ENCODE measurements around the gene DNAJC30. TPM values are rescaled to one million over a fixed set of nuclear protein-coding genes. Genes with fewer than 3 reads are reported as not detected.

The DNAJC30 gene
- polyA plus RNA-seq, 1 experiment, result 6.4 TPM

DNA sequence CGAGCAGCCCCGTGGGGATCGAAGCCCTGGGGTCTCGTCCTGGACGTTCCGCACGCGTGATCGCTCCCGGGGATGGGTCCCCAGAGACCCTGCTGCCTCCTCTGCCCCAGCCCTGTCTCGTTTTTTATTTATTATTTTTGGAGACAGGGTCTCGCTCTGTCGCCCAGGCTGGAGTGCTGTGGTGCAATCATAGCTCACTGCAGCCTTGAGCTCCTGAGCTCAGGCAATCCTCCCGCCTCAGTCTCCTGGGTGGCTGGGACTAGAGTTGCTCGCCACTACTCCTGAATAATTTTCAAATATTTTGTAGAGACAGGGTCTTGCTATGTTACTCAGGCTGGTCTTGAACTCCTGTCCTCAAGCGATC lies 36.5 kb upstream of the DNAJC30 start:
- no peak for DNase-seq (ENCODE audit: low read depth)
- ChIA-PET CTCF (interaction anchor here (0.6 to 1.9 kb wide), 10 partner anchors 15 to 131 kb away, joined by 3 to 18 read pairs (median 3); no protein-coding TSS in a partner anchor), POLR2A (no interaction called here)
- Histone ChIP-seq H3K4me3 (ENCODE audit: low read depth, low read length) (peak overlapping the region; percentile 43), H3K36me3 (ENCODE audit: control insufficient read depth, insufficient read depth, low read length) (no peaks in the 10 kb centered on the region), H3K27me3 (ENCODE audit: control insufficient read depth, insufficient read depth, low read length) (no peaks in the 10 kb centered on the region)
- TF ChIP-seq, protein P1, sequence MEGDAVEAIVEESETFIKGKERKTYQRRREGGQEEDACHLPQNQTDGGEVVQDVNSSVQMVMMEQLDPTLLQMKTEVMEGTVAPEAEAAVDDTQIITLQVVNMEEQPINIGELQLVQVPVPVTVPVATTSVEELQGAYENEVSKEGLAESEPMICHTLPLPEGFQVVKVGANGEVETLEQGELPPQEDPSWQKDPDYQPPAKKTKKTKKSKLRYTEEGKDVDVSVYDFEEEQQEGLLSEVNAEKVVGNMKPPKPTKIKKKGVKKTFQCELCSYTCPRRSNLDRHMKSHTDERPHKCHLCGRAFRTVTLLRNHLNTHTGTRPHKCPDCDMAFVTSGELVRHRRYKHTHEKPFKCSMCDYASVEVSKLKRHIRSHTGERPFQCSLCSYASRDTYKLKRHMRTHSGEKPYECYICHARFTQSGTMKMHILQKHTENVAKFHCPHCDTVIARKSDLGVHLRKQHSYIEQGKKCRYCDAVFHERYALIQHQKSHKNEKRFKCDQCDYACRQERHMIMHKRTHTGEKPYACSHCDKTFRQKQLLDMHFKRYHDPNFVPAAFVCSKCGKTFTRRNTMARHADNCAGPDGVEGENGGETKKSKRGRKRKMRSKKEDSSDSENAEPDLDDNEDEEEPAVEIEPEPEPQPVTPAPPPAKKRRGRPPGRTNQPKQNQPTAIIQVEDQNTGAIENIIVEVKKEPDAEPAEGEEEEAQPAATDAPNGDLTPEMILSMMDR (IDR thresholded peaks at IDR 0.05; ENCODE audit: insufficient read depth, low read depth, low read length), result no peak

DNA sequence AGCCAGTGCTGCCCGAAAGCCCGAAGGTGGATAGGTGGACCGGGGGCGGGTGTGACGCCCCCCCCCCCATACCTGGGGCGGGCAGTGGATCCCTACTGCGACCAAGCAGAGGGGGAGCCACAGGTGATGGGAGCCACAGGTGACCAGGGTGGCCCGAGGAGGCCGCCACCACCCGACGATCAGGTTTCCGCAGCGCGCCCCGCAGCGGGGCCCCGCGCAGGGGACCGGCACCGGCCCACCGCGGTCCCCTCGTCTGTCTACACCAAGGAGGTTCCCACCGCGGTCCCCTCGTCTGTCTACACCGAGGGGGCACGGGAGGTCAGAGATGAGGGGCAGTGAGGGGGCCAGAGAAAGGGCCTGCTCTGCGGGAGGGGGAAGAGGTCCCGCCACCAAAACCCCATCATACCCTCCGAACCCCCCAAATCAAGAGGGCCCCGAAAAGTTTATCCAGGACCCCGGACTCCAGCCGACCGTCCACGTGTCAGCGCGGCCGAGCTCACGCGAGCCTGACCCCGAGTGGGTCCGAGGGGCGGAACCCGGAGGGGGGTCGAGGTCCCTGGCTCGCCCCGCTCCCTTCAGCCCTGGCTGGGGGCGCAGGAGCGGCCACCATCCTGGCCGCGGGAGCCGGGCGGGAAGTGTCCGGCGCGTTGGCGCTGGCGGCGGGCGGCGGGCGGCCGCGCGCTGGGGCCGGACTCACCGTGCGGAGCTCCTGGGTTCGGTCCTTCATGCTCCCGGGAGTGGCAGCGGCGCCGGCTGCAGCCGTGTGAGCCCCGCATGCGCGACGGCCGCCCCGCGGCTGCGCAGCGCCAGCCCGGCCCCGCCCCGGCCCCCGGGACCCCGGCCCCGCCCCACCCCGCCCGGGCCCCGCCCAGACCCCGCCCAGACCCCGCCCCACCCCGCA lies 35.9 kb upstream of the DNAJC30 start, which contains the start of gene STX1A:
Gene STX1A (minus strand): TSS at position 765 of the 901 bp plus-strand sequence. CDS start 38 bp downstream, at position 727.
- ChIA-PET POLR2A (no interaction called here), CTCF (interaction anchor here (0.6 to 1.9 kb wide), 7 partner anchors 15 to 132 kb away, joined by 3 to 18 read pairs (median 3); no protein-coding TSS in a partner anchor)
- TF ChIP-seq, protein P1 (IDR thresholded peaks at IDR 0.05; ENCODE audit: insufficient read depth, low read depth, low read length), result no peak
- no peak for DNase-seq (ENCODE audit: low read depth)
- H3K27me3 ChIP-seq (ENCODE audit: control insufficient read depth, insufficient read depth, low read length), result no peaks in the 10 kb centered on the region
- H3K4me3 ChIP-seq (ENCODE audit: low read depth, low read length), result peak within 1 kb of the TSS; percentile 83
- no peaks in the 10 kb centered on the region for H3K36me3 ChIP-seq (ENCODE audit: control insufficient read depth, insufficient read depth, low read length)

DNA sequence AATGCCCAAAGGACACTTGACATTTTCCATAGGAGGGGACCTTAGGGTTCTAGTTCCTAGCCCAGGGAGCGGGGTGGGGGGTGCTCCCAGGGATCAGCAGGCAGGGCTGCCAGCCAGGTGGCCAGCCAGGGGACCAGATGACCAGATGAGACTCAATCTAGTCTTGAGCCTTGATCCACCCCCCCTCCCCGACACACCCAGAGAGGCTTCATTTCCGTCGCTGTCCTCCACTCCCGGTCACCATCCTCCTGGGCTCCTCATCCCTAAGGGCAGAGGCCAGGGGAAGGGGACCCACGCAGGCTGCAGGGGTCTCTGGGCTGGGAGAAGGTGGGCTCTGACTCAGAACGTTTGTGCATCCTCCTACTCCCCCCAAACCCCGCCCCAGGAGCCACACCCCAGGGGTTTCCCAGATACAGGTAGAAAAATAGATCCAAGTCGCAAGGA lies 35.2 kb upstream of the DNAJC30 start:
- Histone ChIP-seq H3K36me3 (ENCODE audit: control insufficient read depth, insufficient read depth, low read length) (peaks cover 2% of the 10 kb centered on the region; the same call in 1 of the 2 replicates), H3K4me3 (ENCODE audit: low read depth, low read length) (peak overlapping the region; percentile 83), H3K27me3 (ENCODE audit: control insufficient read depth, insufficient read depth, low read length) (no peaks in the 10 kb centered on the region)
- DNase-seq (ENCODE audit: low read depth), result no peak
- POLR2A ChIA-PET, result no interaction called here
- CTCF ChIA-PET, result interaction anchor here (1.0 to 3.7 kb wide), 5 partner anchors 8 to 111 kb away, joined by 3 to 23 read pairs (median 4); partner anchors contain the start of gene VPS37D
- TF ChIP-seq, protein P1 (IDR thresholded peaks at IDR 0.05; ENCODE audit: insufficient read depth, low read depth, low read length), result no peak

DNA sequence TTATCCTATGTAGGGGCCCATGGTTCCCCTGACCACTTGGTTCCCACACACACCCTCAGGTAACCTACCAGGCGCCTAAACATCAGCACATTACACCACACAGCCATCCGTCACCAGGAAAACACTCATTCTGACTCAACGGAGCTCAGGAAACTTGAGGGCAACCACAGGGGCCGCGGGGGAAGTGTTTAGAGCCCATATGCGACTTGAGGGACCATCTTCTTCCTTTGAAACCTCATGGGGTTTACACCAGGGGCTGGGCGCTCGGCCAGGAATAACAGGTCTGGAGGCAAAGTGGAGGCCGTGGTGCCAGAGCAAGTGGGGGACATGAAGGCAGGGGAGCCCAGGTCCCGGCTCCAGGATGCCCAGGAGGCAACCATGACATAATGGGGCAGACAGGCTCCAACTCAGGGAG lies 34.7 kb upstream of the DNAJC30 start:
- ChIA-PET POLR2A (no interaction called here), CTCF (interaction anchor here (0.9 to 3.7 kb wide), 6 partner anchors 8 to 111 kb away, joined by 3 to 23 read pairs (median 4); partner anchors contain the start of gene VPS37D)
- Histone ChIP-seq H3K36me3 (ENCODE audit: control insufficient read depth, insufficient read depth, low read length) (peaks cover 2% of the 10 kb centered on the region; the same call in 1 of the 2 replicates), H3K4me3 (ENCODE audit: low read depth, low read length) (peak overlapping the region; percentile 83), H3K27me3 (ENCODE audit: control insufficient read depth, insufficient read depth, low read length) (no peaks in the 10 kb centered on the region)
- TF ChIP-seq, protein P1 (IDR thresholded peaks at IDR 0.05; ENCODE audit: insufficient read depth, low read depth, low read length), result no peak
- DNase-seq (ENCODE audit: low read depth), result peak; percentile 53
